ENCODE data around the gene SESN3. TPM values are rescaled to one million over a fixed set of nuclear protein-coding genes. Genes with fewer than 3 reads are reported as not detected.
"Not testable (repeated sequence)": the region's sequence is repeated elsewhere in the genome, so short reads cannot be mapped to it uniquely, and the experiment has no call there.

Gene SESN3
- total RNA-seq, 2 experiments from 2014 or later: 45.4 to 48.8 TPM

- Mint-ChIP-seq H3K27ac (no peak overlapping the region), H3K9me3 (peaks cover 3% of the 10 kb centered on the region), H3K27me3 (peaks cover 3% of the 10 kb centered on the region), H3K4me1 (peaks cover 28% of the 10 kb centered on the region), H3K4me3 (peak overlapping the region; percentile 60), H3K36me3 (peaks cover 18% of the 10 kb centered on the region)
- no peak for ATAC-seq (ENCODE audit: low read depth)
- POLR2A ChIA-PET: interaction anchor here (0.8 to 2.0 kb wide), 2 partner anchors 414 to 477 kb away, joined by 3 to 5 read pairs; no protein-coding TSS in a partner anchor
- no peak for DNase-seq
These were observed 2.8 kb downstream of the SESN3 start for GRCh38 chr11:95228081-95228749.

GRCh38 chr11:95227060-95227459, 3.9 kb downstream of the SESN3 start:
- Mint-ChIP-seq H3K36me3 (peaks cover 18% of the 10 kb centered on the region), H3K4me1 (peaks cover 24% of the 10 kb centered on the region), H3K27ac (peak overlapping the region; percentile 56), H3K4me3 (peak overlapping the region; percentile 49)
- DNase-seq: peak; percentile 59
- ATAC-seq (ENCODE audit: low read depth); POLR2A ChIA-PET; H3K9me3 Mint-ChIP-seq; H3K27me3 Mint-ChIP-seq: not testable (repeated sequence)

GRCh38 chr11:95222817-95223216, 8.2 kb downstream of the SESN3 start:
- POLR2A ChIA-PET: no interaction called here
- Mint-ChIP-seq H3K27ac (no peak overlapping the region), H3K9me3 (peaks cover 3% of the 10 kb centered on the region), H3K4me1 (peaks cover 15% of the 10 kb centered on the region), H3K27me3 (no peaks in the 10 kb centered on the region), H3K36me3 (peaks cover 34% of the 10 kb centered on the region), H3K4me3 (no peak overlapping the region)
- DNase-seq: no peak
- no peak for ATAC-seq (ENCODE audit: low read depth)

- peaks cover 4% of the 10 kb centered on the region for H3K4me1 Mint-ChIP-seq
- DNase-seq: no peak
- H3K27ac Mint-ChIP-seq: no peak overlapping the region
- H3K27me3 Mint-ChIP-seq: no peaks in the 10 kb centered on the region
- no peak overlapping the region for H3K4me3 Mint-ChIP-seq
- POLR2A ChIA-PET: no interaction called here
- no peak for ATAC-seq (ENCODE audit: low read depth)
- H3K36me3 Mint-ChIP-seq: peaks cover 20% of the 10 kb centered on the region
- H3K9me3 Mint-ChIP-seq: peaks cover 3% of the 10 kb centered on the region
These were observed 11.4 kb downstream of the SESN3 start for GRCh38 chr11:95219599-95219998.

GRCh38 chr11:95218149-95218548, 12.9 kb downstream of the SESN3 start:
- POLR2A ChIA-PET: no interaction called here
- Mint-ChIP-seq H3K4me1 (peaks cover 2% of the 10 kb centered on the region), H3K27me3 (no peaks in the 10 kb centered on the region), H3K27ac (no peak overlapping the region), H3K4me3 (no peak overlapping the region), H3K36me3 (peaks cover 18% of the 10 kb centered on the region), H3K9me3 (no peaks in the 10 kb centered on the region)
- no peak for DNase-seq
- no peak for ATAC-seq (ENCODE audit: low read depth)

- DNase-seq (no peak), ATAC-seq (ENCODE audit: low read depth) (no peak)
- Mint-ChIP-seq H3K4me3 (no peak overlapping the region), H3K36me3 (peaks cover 20% of the 10 kb centered on the region), H3K4me1 (no peaks in the 10 kb centered on the region), H3K27me3 (no peaks in the 10 kb centered on the region), H3K27ac (no peak overlapping the region), H3K9me3 (peaks cover 4% of the 10 kb centered on the region)
- POLR2A ChIA-PET: no interaction called here
These were observed 18.4 kb downstream of the SESN3 start for GRCh38 chr11:95212609-95213008.

GRCh38 chr11:95209535-95209934, 21.5 kb downstream of the SESN3 start:
- H3K36me3 Mint-ChIP-seq: peaks cover 26% of the 10 kb centered on the region
- not testable (repeated sequence) for H3K4me1 Mint-ChIP-seq; H3K27me3 Mint-ChIP-seq; DNase-seq; ATAC-seq (ENCODE audit: low read depth); H3K27ac Mint-ChIP-seq; H3K9me3 Mint-ChIP-seq; H3K4me3 Mint-ChIP-seq
- POLR2A ChIA-PET: interaction anchor here (0.7 kb wide), 1 partner anchor 51 kb away, joined by 5 read pairs; no protein-coding TSS in a partner anchor

GRCh38 chr11:95200781-95201457, 30.1 kb downstream of the SESN3 start:
- peaks cover 8% of the 10 kb centered on the region for H3K4me1 Mint-ChIP-seq
- POLR2A ChIA-PET: no interaction called here

GRCh38 chr11:95195831-95196230, 35.2 kb downstream of the SESN3 start:
- Mint-ChIP-seq H3K27ac (no peak overlapping the region), H3K4me3 (no peak overlapping the region), H3K4me1 (peaks cover 8% of the 10 kb centered on the region), H3K36me3 (peaks cover 20% of the 10 kb centered on the region), H3K27me3 (no peaks in the 10 kb centered on the region), H3K9me3 (peaks cover 2% of the 10 kb centered on the region)
- DNase-seq: no peak
- ATAC-seq (ENCODE audit: low read depth): no peak
- POLR2A ChIA-PET: no interaction called here

More at GRCh38 chr11:95200781-95201457, 30.1 kb downstream of the SESN3 start:
- H3K9me3 Mint-ChIP-seq: peaks cover 2% of the 10 kb centered on the region
- H3K36me3 Mint-ChIP-seq: peaks cover 15% of the 10 kb centered on the region
- peaks cover 4% of the 10 kb centered on the region for H3K27me3 Mint-ChIP-seq
- no peak overlapping the region for H3K4me3 Mint-ChIP-seq
- DNase-seq (no peak), ATAC-seq (ENCODE audit: low read depth) (no peak)
- H3K27ac Mint-ChIP-seq: no peak overlapping the region

GRCh38 chr11:95193541-95193940, 37.5 kb downstream of the SESN3 start:
- Mint-ChIP-seq H3K4me3 (no peak overlapping the region), H3K27ac (no peak overlapping the region), H3K9me3 (no peaks in the 10 kb centered on the region), H3K36me3 (peaks cover 34% of the 10 kb centered on the region), H3K27me3 (no peaks in the 10 kb centered on the region), H3K4me1 (peaks cover 8% of the 10 kb centered on the region)
- ATAC-seq (ENCODE audit: low read depth): no peak
- POLR2A ChIA-PET: no interaction called here
- no peak for DNase-seq

GRCh38 chr11:95192717-95193116, 38.3 kb downstream of the SESN3 start:
- Mint-ChIP-seq H3K9me3 (no peaks in the 10 kb centered on the region), H3K27ac (no peak overlapping the region), H3K36me3 (peaks cover 33% of the 10 kb centered on the region), H3K27me3 (no peaks in the 10 kb centered on the region), H3K4me3 (no peak overlapping the region), H3K4me1 (peaks cover 6% of the 10 kb centered on the region)
- DNase-seq (no peak), ATAC-seq (ENCODE audit: low read depth) (no peak)
- POLR2A ChIA-PET: no interaction called here

- DNase-seq (no peak), ATAC-seq (ENCODE audit: low read depth) (no peak)
- no peak overlapping the region for H3K4me3 Mint-ChIP-seq
- peaks cover 6% of the 10 kb centered on the region for H3K4me1 Mint-ChIP-seq
- POLR2A ChIA-PET: no interaction called here
- H3K36me3 Mint-ChIP-seq: peaks cover 47% of the 10 kb centered on the region
- H3K27ac Mint-ChIP-seq: no peak overlapping the region
- no peaks in the 10 kb centered on the region for H3K9me3 Mint-ChIP-seq
- H3K27me3 Mint-ChIP-seq: no peaks in the 10 kb centered on the region
These were observed 43.3 kb downstream of the SESN3 start for GRCh38 chr11:95187723-95188122.

- POLR2A ChIA-PET: no interaction called here
- no peak overlapping the region for H3K4me3 Mint-ChIP-seq
These were observed 48.6 kb downstream of the SESN3 start for GRCh38 chr11:95182397-95182796.

GRCh38 chr11:95175818-95176380, 55.1 kb downstream of the SESN3 start:
- ATAC-seq (ENCODE audit: low read depth) (no peak), DNase-seq (no peak)
- Mint-ChIP-seq H3K27me3 (no peaks in the 10 kb centered on the region), H3K4me1 (no peaks in the 10 kb centered on the region), H3K27ac (no peak overlapping the region), H3K4me3 (no peak overlapping the region), H3K36me3 (peaks cover 26% of the 10 kb centered on the region), H3K9me3 (no peaks in the 10 kb centered on the region)
- POLR2A ChIA-PET: no interaction called here

More at GRCh38 chr11:95182397-95182796, 48.6 kb downstream of the SESN3 start:
- Mint-ChIP-seq H3K36me3 (peaks cover 36% of the 10 kb centered on the region), H3K4me1 (peaks cover under 1% of the 10 kb centered on the region), H3K27me3 (no peaks in the 10 kb centered on the region), H3K9me3 (no peaks in the 10 kb centered on the region), H3K27ac (no peak overlapping the region)
- DNase-seq: no peak
- ATAC-seq (ENCODE audit: low read depth): no peak

All from activated naive CD8-positive, alpha-beta T cell treated with anti-CD3 and anti-CD28 coated beads, Interleukin-2, amount 10 ng/mL, durations not matched to agents 7 days and 5 days (primary cell).